IgD-negative memory B cell (primary cell): ENCODE data around the gene CCN5. TPM values are rescaled to one million over a fixed set of nuclear protein-coding genes. Genes with fewer than 3 reads are reported as not detected.

Source experiments
- H3K27ac Mint-ChIP-seq, 3 donors: one replicate each; pipeline ENCODE4 v1.8.0; 2020 to 2022; ENCODE audit warnings: mild to moderate bottlenecking in 3 of 3, mixed read lengths in 3 of 3, moderate library complexity in 1 of 3
- H3K27me3 Mint-ChIP-seq: one replicate; pipeline ENCODE4 v1.8.0; 2021; ENCODE audit warnings: mixed read lengths
- H3K36me3 Mint-ChIP-seq: one replicate; pipeline ENCODE4 v1.8.0; 2020; ENCODE audit warnings: mild to moderate bottlenecking, mixed read lengths
- H3K4me1 Mint-ChIP-seq, 3 donors: one replicate each; pipeline ENCODE4 v1.8.0; 2020 to 2022; ENCODE audit warnings: mixed read lengths in 3 of 3, mild to moderate bottlenecking in 1 of 3
- H3K4me3 Mint-ChIP-seq, 4 donors: one replicate each; pipeline ENCODE4 v1.8.0; 2020 to 2022; ENCODE audit warnings: mild to moderate bottlenecking in 4 of 4, mixed read lengths in 4 of 4, moderate library complexity in 3 of 4
- H3K9me3 Mint-ChIP-seq, 3 donors: one replicate each; pipeline ENCODE4 v1.8.0; 2020 to 2021; ENCODE audit warnings: mixed read lengths in 3 of 3, mild to moderate bottlenecking in 1 of 3
- polyA plus RNA-seq: library from polyadenylated mRNA; unstranded; fragments of 300-500 nt; fragmentation: Illumina TruSeq; gene quantifications from one replicate; pipeline ENCODE4 v1.2.3, GENCODE V29; 2021

Gene CCN5
- polyA plus RNA-seq, 1 donor from 2014 or later = not detected

DNA sequence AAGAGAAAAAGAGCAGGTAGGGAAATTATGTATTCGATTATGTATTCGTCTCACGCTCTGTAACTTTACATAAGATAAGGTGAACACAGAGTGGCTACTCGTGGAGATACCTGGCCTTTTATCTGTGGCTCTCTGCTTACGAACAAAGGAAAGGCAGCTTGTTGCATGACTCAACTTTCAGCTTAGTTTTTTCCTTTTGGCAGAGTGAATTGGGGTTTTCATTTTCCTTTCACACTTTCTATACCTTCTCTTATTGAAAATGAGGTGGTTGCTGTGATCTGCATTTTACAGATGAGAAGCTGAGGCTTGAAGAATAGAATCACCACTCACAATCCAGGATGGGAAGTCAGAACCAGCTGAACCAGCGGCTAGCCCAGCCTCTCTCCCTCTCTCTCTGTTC is 17.2 kb downstream of the CCN5 start:
- H3K9me3 Mint-ChIP-seq = peaks cover 0 to 2% (median 2%) of the 10 kb centered on the region in 3 donors
- no peak overlapping the region for H3K27ac Mint-ChIP-seq
- H3K4me3 Mint-ChIP-seq = no peak overlapping the region
- peaks cover 4 to 6% (median 4%) of the 10 kb centered on the region in 3 donors for H3K4me1 Mint-ChIP-seq
- peaks cover 4% of the 10 kb centered on the region for H3K27me3 Mint-ChIP-seq
- H3K36me3 Mint-ChIP-seq = peaks cover 4% of the 10 kb centered on the region

DNA sequence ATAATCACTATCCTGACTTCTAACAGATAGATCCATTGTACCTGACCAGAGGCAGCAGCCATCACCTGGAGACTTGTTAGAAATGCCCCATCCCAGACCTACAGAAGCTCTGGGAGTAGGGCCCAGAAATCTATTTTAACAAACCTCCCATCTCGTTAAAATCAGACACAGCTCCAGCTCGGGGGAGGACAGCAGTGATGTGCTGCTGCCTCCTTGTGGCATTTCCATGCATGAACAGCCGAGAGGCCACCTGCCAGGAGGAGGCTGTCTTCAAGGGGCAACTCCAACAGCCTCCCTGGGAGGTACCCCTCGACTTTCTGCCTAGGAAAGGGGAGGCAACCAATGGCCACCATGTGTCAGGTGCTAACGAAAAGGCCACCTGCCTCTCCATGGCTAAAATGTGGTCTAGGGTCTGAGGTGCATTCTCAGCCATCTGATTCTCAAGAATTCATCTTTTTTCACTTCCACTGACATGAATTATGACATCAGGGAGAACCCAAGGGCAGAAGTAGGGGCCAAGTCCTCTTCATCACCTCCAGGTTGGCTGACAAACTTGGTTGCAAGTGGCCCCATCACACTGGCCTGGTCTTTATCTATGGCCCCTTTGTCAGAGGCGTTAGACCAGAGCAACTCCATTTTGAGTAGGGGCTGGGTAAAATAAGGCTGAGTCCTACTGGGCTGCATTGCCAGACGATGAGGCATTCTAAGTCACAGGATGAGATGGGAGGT is 18.3 kb downstream of the CCN5 start:
- H3K9me3 Mint-ChIP-seq = peaks cover 0 to 2% (median 2%) of the 10 kb centered on the region in 3 donors
- peaks cover 4% of the 10 kb centered on the region for H3K36me3 Mint-ChIP-seq
- no peak overlapping the region for H3K4me3 Mint-ChIP-seq
- peaks cover 4 to 7% (median 6%) of the 10 kb centered on the region in 3 donors for H3K4me1 Mint-ChIP-seq
- H3K27me3 Mint-ChIP-seq = peaks cover 4% of the 10 kb centered on the region
- no peak overlapping the region for H3K27ac Mint-ChIP-seq

GRCh38 chr20:44734938-44735337 is 19.8 kb downstream of the CCN5 start:
- peaks cover 3% of the 10 kb centered on the region for H3K27me3 Mint-ChIP-seq
- no peak overlapping the region for H3K27ac Mint-ChIP-seq
- peaks cover 4% of the 10 kb centered on the region for H3K36me3 Mint-ChIP-seq
- H3K4me3 Mint-ChIP-seq = no peak overlapping the region
- H3K9me3 Mint-ChIP-seq = peaks cover 0 to 2% (median 2%) of the 10 kb centered on the region in 3 donors
- peaks cover 4 to 11% (median 9%) of the 10 kb centered on the region in 3 donors for H3K4me1 Mint-ChIP-seq

- Mint-ChIP-seq H3K9me3 (peaks cover 0 to 2% (median 2%) of the 10 kb centered on the region in 3 donors), H3K4me3 (peak overlapping the region in 2 of 4 donors; percentile 86 to 91), H3K27me3 (peaks cover 3% of the 10 kb centered on the region), H3K4me1 (peaks cover 4 to 11% (median 9%) of the 10 kb centered on the region in 3 donors), H3K36me3 (peaks cover 4% of the 10 kb centered on the region), H3K27ac (peak overlapping the region in 1 of 3 donors; percentile 66)
These were observed 20.6 kb downstream of the CCN5 start for GRCh38 chr20:44735816-44736169.

DNA sequence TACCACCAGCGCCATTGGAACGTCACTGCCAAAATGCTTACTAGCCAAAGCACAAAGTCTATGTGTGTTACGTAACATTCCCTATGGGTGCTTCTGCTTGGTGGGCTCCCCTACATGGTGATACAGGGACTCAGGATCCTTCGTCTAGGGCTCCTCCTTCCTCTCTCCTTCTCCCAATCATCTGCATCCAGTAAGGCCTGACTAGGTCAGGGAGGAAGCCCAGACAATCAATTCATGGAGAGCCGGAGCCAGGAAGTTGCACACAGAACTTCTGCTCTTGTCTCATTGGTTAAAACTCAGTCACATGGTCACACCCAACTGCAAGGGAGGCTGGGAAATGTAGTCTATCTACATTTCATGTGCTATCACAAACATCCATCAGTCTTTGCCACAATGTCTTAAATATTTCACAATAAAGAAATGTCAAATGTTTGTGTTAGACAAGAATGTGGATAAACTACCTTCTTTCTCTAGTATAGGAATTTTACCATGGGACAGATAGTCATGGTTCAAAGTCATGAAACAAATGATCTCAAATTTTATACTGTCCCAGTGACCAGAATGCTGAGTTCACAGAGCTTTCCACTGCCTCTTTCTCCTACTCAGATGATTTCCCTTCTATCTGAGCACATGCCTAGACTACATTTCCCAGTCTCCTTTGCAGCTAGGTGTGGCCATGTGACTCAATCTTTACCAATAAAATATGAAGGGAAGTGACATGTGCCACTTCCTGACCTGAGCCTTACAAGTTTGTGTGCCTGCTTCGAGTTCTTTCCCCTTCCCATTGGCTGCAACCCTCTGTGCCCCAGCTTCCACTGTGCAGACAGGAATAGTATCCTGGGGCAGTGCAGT is 21.2 kb downstream of the CCN5 start:
- Mint-ChIP-seq H3K9me3 (peaks cover 0 to 2% (median 2%) of the 10 kb centered on the region in 3 donors), H3K4me3 (peak overlapping the region in 3 of 4 donors; percentile 35 to 91 (median 86)), H3K27ac (peak overlapping the region in 2 of 3 donors; percentile 64 to 66), H3K27me3 (peaks cover 3% of the 10 kb centered on the region), H3K36me3 (peaks cover 4% of the 10 kb centered on the region), H3K4me1 (peaks cover 4 to 11% (median 9%) of the 10 kb centered on the region in 3 donors)

- H3K4me3 Mint-ChIP-seq = peak overlapping the region in 1 of 4 donors; percentile 7
- H3K4me1 Mint-ChIP-seq = peaks cover 4 to 11% (median 9%) of the 10 kb centered on the region in 3 donors
- peaks cover 3% of the 10 kb centered on the region for H3K27me3 Mint-ChIP-seq
- no peak overlapping the region for H3K27ac Mint-ChIP-seq
- H3K9me3 Mint-ChIP-seq = peaks cover 0 to 2% (median 2%) of the 10 kb centered on the region in 3 donors
- peaks cover 4% of the 10 kb centered on the region for H3K36me3 Mint-ChIP-seq
These were observed 21.9 kb downstream of the CCN5 start for GRCh38 chr20:44737116-44737515.

- Mint-ChIP-seq H3K4me1 (peaks cover 4 to 11% (median 9%) of the 10 kb centered on the region in 3 donors), H3K9me3 (peaks cover 0 to 2% (median 2%) of the 10 kb centered on the region in 3 donors), H3K36me3 (peaks cover 6% of the 10 kb centered on the region), H3K4me3 (peak overlapping the region in 1 of 4 donors; percentile 44), H3K27me3 (peaks cover 4% of the 10 kb centered on the region), H3K27ac (peak overlapping the region in 1 of 3 donors; percentile 20)
These were observed 23.8 kb downstream of the CCN5 start for GRCh38 chr20:44738813-44739477.

GRCh38 chr20:44739942-44740341 is 24.8 kb downstream of the CCN5 start:
- Mint-ChIP-seq H3K4me1 (peaks cover 4 to 11% (median 9%) of the 10 kb centered on the region in 3 donors), H3K27ac (no peak overlapping the region), H3K9me3 (peaks cover 0 to 2% (median 2%) of the 10 kb centered on the region in 3 donors), H3K36me3 (peaks cover 6% of the 10 kb centered on the region), H3K4me3 (peak overlapping the region in 1 of 4 donors; percentile 13), H3K27me3 (peaks cover 7% of the 10 kb centered on the region)

- no peaks in the 10 kb centered on the region for H3K9me3 Mint-ChIP-seq
- peaks cover 2% of the 10 kb centered on the region for H3K36me3 Mint-ChIP-seq
- H3K4me1 Mint-ChIP-seq = peaks cover 0 to 12% (median 8%) of the 10 kb centered on the region in 3 donors
- no peak overlapping the region for H3K4me3 Mint-ChIP-seq
- H3K27me3 Mint-ChIP-seq = peaks cover 26% of the 10 kb centered on the region
- H3K27ac Mint-ChIP-seq = peak overlapping the region in 1 of 3 donors; percentile 29
These were observed 27.3 kb downstream of the CCN5 start for GRCh38 chr20:44742304-44743079.

DNA sequence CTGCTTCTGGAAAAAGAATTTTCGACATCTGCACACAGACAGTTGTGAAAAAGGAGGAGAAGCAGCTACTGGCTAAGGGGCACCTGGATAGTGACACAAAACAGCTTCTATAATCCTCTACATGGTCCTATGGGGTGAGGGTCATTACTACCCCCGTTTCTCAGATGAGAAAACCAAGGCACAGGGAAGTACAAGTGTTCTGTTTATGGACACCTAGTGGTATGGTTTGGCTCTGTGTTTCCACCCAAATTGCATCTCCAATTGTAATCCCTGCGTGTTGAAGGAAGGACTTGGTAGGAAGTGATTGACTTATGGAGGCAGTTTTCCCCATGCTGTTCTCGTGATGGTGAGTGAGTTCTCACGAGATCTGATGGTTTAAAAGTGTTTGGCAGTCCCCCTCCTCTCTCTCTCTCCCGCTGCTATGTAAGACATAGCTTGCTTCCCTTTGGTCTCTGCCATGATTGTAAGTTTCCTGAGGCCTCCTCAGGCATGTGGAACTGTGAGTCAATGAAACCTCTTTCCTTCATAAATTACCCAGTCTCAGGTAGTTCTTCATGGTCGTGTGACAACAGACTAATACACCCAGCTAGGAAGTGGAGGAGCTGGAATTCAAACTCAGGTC is 28.0 kb downstream of the CCN5 start:
- Mint-ChIP-seq H3K27me3 (peaks cover 26% of the 10 kb centered on the region), H3K4me3 (no peak overlapping the region), H3K4me1 (peaks cover 0 to 12% (median 9%) of the 10 kb centered on the region in 3 donors), H3K27ac (no peak overlapping the region), H3K36me3 (peaks cover 2% of the 10 kb centered on the region), H3K9me3 (no peaks in the 10 kb centered on the region)

GRCh38 chr20:44743916-44744655 is 28.9 kb downstream of the CCN5 start:
- Mint-ChIP-seq H3K36me3 (peaks cover 2% of the 10 kb centered on the region), H3K27me3 (peaks cover 28% of the 10 kb centered on the region), H3K4me3 (peak overlapping the region in 2 of 4 donors; percentile 12 to 19), H3K9me3 (no peaks in the 10 kb centered on the region), H3K4me1 (peaks cover 0 to 7% (median 5%) of the 10 kb centered on the region in 3 donors), H3K27ac (peak overlapping the region in 1 of 3 donors; percentile 41)

DNA sequence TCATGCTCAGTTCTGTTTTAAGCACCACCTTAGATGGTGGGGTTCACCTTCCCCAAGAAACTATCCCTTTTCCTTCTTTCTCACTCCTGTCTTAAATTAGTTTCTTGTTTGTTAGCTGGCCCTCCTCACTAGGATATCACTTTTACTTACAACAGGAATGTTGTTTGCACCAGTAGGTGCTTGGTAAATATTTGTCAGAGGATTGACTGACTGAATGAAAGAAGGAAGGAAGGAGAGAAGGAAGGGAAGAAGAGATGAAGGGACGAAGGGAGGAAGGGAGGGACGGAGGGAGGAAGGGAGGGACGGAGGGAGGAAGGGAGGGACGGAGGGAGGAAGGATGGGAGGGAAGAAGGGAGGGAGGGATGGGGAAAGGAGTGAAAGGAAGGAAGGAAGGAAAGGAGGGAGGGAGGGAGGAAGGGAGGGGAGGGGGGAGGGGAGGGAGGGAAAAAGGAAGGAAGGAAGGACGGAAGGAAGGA is 30.0 kb downstream of the CCN5 start:
- Mint-ChIP-seq H3K4me3 (peak overlapping the region in 3 of 4 donors; percentile 25 to 63 (median 45)), H3K27ac (no peak overlapping the region), H3K36me3 (peaks cover 2% of the 10 kb centered on the region), H3K27me3 (peaks cover 31% of the 10 kb centered on the region), H3K9me3 (no peaks in the 10 kb centered on the region), H3K4me1 (peaks cover 0 to 7% (median 5%) of the 10 kb centered on the region in 3 donors)
